LoVo (cell line): ENCODE measurements around the gene PIK3R5.
"Not testable (repeated sequence)": the region's sequence is repeated elsewhere in the genome, so short reads cannot be mapped to it uniquely, and the experiment has no call there.

Source experiments
- DNase-seq: peaks from one replicate; pipeline ENCODE4 v3.0.0-alpha.2; 2016; ENCODE audit warnings: low spot score

Gene PIK3R5

DNA sequence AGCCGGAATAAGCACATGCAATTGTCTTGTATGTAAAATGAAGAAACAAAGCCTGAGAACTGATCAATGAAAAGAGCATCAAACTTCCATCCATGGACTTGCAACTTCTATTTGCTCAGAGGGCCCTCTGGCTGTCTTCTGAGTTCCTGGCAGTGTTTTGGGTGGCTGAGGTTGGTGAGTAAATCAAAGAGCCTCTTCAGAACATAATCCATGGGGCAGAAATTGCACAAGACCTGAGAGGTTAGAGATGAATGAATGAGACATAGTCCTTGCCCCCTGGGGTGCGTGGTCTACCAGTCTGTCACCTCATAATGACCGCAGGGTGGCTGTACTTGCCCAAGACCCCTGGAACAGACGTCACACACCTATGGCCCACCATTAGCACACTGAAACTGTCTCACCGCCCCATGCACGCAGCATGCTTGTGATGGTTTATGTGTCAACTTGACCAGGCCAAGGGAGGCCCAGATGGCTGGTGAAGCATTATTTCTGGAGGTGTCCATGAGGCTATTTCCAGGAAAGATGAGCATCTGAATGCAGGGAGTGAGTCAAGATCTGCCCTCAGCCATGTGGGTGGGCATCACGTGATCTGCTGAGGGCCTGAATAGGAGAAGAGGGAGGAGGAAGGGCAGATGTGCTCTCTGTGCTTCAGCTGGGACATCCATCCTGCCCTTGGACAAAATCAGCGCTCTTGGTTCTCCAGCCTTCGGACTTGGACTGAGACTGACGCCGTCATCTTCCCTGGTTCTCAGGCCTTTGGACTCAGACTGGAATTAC is 106.3 kb downstream of the PIK3R5 start:
- no peak for DNase-seq

DNA sequence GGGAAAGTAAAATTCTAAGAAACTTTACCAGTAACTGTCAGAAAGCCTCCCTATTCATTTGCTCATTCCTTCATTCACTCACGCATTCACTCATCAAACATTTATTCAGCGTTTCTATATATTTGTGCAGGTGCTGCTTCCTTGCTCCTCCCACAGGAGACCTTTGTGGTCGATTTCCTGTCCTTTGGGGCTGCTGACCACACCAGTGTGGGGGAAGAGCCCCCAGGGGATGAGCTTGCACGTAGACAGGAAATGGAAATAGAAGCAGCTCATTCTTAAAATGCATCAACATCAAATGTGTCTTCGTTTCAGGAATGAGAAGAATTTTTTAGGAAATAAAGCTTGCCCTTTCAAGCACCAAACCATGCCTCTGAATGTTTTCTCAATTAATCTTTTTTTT is 107.6 kb downstream of the PIK3R5 start:
- no peak for DNase-seq

DNA sequence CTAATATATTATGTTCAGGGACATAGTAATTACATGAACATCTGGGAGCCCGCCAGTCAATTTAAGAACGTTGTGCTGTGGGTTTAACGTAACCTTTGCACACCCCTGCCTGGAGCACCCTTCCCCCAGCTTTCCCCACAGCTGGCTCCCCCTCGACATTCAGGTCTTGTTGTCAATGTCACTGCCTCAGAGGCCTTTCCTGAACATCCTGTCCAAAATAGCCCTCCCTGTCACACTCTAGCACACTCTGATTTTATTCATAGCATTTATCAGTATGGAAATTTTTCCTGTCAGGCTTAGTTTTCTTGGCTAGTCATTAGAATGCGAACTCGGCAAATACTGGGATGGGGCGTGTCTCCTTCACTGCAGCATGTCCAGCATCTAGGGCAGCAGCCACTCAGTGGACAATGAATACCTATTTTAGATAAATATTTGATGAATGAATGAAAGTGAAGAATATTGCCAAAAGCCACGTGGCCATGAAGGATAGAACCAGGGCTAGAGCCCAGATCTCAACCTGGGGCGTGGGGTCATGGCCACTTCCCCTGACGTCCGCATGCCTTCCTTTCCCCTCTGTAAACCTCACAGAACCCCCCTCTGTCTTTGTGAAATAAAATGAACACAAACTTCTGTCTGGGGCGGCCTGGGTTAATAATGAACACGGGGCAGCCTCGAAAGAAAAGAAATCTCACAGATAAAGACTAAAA is 108.5 kb downstream of the PIK3R5 start:
- DNase-seq = no peak

DNA sequence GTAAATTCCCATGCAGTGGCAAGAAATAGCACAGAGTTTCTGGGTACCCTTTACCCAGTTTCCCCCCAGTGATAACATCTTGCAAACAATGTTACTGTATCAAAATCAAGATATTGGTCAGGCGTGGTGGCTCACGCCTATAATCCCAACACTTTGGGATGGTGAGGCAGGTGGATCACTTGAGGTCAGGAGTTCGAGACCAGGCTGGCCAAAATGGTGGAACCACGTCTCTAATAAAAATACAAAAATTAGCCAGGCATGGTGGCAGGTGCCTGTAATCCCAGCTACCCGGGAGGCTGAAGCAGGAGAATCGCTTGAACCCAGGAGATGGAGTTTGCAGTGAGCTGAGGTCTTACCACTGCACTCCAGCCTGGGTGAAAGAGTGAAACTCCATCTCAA is 109.3 kb downstream of the PIK3R5 start:
- not testable (repeated sequence) for DNase-seq

DNA sequence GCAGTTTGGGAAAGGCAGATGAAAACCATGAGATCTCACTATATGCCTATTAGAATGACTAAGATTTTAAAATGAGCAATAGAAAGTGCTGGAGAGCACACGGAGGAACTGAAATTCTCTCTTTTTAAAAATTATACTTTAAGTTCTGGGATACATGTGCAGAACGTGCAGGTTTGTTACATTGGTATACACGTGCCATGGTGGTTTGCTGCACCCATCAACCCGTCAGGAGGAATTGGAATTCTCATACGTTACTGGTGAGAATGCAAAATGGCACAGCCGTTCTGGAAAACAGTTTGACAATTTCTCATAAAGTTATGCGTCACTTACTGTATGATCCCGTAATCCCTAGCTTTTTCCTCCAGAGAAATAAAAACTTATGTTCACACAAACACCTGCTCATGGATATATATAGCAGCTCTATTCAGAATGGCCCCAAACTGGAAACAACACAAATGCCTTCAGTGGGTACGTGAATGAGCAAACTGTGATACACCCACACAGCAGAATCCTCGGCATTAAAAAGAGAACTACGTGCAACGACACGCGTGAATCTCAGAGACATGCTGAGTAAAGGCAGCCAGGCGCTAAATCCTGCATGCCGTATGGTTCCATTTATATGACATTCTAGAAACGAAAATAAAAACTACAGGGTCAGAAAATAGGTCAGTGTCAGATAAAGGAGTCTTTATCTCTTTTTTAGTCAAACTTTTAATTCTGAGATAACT is 109.9 kb downstream of the PIK3R5 start:
- no peak for DNase-seq

DNA sequence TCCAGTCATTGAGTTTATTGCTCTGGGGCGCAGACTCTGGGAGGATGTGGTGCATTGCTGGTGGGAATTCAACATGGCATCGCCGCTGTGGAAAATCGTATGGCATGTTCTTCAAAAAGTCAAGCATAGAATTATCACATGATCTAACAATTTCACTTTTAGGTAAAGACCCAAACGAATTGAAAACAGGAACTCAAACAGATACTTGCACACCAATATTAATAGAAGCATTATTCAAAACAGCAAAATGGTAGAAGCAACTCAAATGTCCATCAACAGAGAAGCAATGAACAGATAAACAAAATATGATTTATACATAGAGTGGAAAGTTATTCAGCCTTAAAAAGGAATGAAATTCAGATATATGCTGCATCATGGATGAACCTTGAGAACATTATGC is 113.9 kb downstream of the PIK3R5 start:
- DNase-seq = no peak

DNA sequence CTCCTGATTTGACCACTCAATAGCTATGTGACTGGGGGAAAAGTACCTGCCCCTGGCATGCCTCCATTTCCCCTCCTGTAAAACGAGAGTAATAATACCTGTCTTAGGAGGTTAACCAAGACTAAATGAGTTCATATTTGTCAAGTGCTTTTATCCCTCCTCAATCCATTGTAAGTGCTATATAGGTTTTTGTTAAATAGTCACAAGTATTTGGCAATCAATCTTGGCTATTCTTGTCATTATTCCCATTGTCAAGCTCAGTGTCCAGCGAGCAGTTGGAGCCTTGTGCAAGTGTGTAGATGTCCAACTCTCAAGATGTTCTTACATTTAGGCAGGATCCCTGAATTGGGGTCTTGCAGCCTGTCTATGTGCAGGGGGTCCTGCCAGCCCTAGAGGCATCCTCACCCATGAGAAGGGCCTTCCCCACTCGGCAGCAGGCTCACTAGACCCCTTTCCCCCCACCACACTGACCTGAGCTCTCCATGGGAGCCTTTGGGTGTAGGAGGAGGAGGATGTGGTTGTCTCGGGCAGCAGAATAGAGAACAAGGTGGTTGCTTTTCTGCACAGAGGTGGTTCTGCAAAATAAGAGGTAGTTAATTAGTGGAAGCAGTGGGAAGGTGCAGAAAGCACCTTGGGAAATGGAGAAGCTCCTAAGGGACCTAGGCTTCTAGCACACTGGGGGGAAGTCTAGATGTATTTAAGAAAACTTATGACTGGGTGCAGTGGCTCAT is 116.0 kb downstream of the PIK3R5 start:
- DNase-seq = no peak

DNA sequence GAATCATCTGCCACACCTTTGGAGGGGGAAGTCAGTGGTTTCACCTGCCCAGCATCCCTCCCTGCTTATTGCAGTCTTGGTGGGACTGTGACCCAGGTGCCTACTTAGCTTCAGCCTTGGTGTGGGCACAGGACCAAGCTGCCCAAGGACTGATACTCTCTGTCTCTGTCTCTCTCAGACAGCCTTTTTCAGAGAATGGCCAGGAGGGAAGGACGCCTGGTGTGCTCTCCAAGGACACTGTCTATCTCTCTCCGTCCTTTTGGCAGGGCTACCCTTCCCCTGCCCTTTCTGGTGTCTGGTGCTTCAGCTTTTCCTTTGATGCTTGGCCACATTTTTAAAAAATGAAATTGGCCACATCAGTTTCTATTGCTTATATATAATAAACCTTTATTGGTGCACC is 117.6 kb downstream of the PIK3R5 start:
- no peak for DNase-seq

DNA sequence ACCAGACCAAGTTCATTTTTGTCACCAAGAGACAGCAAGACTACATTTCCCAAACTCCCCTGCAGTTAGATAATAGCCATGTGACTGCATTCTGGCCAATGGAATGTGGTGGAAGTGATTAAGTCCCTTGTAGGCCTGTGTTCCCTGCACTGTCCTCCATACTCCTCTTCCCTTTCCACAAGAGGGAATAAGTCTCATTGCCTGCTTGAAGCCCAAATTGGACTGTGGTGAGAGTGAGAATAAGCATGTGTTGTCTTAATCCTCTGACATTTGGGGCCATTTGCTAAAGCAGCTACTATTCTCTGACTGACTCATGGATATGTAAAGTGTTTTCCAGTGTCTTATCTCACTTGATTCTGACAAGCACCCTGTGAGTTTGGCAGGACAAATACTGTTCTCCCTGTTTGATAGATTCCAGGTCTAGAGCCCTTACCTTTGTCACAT is 118.7 kb downstream of the PIK3R5 start:
- DNase-seq = no peak

DNA sequence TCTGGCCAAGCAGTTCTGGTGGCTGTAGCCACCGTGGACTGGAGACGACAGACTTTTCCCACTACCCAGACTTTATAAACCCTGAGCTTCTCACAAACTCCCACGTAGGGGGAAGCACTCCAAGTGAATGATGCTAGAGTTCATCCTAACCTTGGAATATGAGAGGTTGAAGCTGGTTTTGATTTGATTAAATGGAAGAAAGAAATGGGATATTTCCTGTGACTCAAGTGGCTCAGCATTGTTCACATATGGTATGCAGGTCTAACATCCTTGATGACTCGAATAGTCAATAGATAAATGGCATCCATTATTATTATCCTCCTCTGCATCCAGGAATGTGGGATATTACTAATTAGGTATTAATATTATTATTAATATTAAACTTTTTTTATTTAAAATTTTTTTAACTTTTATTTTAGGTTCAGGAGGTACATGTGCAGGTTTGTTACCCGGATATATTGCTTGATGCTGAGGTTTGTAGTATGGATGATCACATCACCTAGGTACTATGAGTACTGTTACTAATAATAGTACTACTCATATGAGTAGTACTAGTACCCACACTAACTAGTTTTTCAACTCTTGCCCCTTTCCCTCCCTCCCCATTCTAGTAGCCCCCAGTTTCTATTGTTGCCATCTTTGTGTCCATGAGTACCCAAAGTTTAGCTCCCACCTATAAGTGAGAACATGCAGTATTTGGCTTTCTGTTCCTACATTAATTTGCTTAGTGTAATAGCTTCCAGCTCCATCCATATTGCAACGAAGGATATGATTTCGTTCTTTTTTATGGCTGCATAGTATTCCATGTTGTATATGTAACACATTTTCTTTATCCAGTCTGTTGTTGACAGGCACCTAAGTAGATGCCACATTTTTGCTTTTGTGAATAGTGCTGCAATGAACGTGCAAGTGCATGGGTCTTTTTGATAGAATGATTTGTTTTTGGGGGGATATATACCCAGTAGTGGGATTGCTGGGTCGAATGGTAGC is 121.0 kb downstream of the PIK3R5 start:
- no peak for DNase-seq

DNA sequence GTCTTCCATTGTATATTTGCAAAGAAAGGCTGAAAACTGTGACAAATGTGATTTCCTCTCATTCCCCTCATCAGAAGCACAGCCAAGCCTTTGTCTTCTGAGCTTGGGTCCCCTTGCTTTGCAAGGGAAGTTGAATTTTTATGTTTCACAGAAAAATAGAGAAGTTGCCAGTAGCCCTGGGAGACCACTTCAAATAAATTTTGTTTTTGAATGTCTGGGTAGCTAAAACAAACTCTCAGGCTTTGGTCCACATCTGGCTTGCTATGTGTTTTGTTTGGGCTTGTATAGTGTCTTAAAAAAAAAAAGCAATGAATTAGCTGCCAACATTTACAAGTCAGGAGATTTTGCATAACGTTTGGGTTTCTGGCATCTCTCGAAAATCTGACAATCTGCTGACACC is 122.2 kb downstream of the PIK3R5 start:
- no peak for DNase-seq

DNA sequence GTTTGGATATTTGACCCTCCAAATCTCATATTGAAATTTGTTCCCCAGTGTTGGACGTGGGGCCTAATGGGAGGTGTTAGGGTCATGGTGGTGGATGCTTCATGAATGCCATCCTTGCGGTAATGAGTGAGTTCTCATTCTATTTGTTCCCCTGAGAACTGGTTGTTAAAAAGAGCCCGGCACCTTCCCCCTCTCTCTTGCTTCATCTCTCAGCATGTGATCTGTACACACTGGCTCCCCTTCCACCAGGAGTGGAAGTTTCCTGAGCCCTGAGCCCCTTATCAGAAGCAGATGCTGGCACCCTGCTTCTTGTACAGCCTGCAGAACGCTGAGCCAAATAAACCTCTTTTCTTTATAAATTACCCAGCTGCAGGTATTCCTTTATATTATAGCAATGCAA is 123.7 kb downstream of the PIK3R5 start:
- DNase-seq = no peak

DNA sequence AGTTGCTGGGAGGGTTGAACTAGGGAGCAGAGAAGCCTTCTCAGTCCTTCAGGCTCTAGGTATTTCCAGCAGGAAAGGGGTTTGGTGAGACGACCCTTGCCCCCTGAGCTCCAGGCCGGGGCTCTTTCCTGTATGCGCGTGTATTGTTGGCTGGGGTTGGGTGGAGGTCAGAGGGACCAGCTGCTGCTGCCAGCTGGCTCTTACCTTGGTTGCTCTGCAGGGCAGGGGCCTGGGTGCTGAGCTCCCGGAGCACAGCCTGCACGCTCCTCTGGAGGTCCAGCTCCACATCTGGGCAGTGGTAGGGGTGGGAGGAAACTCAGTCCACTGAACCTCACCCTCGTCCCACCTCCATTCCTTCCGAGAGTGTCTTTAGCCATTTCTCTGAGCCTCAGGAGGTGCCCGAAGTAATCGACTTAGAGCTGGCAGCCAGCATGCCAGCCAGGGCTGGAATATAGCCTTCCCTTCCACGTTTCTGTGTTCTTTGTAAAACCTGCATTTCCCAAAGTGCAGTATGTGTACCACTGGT is 126.0 kb downstream of the PIK3R5 start:
- DNase-seq = no peak

DNA sequence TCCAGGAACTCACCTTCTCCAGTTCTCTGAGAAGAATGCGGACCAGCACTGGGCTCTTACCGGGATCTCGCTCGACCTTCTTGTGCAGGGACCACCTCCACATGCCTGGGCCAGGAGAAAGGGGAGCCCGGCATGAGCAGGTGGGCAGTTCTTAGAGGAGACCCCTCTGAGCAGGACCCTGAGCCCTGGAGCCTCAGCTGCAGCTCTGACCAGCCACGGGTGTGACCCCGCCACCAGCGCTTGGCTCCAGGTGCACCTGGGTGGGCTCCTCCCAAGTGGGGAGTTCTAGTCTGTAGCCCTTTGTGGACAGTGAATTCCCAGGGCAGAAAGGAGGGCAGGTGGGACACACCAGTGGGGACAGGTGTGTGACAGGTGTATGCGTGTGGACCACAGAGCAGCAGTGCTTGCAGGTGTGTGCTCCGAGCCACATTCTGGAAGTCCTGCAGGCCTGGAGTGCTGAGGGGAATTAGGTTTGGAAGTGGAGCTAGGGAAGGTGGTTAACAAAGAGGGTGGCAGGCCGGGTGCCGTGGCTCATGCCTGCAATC is 126.9 kb downstream of the PIK3R5 start:
- DNase-seq = no peak

DNA sequence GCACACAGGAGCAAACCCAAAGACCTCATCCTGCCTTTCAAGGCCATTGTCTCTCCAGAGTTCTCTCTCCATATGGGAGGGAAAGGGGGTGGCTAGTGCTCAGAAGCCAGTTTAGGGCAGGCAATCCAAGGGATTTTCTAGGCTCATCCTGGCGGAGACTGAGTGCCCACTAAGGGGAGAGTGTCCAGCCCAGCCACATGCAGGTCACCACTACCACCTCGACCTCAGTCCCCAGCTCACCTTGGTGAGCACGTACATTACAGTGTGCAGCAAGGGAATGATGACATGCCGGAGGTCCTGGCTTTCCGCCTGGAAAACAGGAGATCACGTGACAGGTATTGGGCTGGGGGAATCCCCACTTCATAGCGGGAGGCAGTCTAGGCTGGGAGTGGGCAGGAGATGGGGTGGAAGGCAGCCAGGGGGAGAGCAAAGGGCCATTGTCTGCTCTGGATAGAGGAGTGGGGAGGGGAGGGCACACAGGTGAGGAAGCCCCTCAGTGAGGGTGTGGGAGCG is 127.9 kb downstream of the PIK3R5 start:
- no peak for DNase-seq

DNA sequence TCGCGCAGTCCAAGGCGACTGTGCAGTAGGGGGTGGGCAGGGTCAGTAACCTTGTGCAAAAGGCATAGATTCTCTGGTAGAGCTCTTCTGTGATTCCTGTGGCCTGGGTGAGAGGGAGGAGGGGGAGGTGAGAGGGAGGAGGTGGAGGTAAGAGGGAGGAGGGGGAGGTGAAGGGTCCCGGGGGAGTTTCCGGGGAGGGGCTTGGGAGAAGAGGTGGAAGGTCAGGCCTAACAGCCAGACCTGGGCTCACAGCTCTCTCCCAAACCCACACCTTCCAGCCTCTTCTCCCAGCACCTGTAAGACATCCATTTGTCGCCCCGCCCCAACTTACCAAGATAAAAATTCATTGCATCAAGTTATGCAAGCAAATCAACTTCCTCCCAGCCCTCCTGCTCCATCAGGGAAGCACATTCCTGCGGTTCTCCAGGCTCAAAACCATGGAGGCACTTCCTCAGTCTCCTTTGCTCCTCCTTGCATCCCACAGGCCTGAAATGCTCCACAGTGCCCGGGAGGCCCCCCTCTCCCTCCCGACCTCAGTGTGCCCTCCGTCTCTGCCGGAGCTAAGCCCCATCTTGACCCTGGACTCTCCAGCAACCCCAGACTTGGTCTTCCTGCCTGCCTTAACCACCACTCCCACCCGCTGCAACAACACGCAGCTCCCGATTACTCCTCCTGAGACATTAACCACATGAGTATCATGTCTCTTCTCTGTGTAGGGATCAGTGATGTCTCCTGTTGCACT is 128.5 kb downstream of the PIK3R5 start:
- no peak for DNase-seq

DNA sequence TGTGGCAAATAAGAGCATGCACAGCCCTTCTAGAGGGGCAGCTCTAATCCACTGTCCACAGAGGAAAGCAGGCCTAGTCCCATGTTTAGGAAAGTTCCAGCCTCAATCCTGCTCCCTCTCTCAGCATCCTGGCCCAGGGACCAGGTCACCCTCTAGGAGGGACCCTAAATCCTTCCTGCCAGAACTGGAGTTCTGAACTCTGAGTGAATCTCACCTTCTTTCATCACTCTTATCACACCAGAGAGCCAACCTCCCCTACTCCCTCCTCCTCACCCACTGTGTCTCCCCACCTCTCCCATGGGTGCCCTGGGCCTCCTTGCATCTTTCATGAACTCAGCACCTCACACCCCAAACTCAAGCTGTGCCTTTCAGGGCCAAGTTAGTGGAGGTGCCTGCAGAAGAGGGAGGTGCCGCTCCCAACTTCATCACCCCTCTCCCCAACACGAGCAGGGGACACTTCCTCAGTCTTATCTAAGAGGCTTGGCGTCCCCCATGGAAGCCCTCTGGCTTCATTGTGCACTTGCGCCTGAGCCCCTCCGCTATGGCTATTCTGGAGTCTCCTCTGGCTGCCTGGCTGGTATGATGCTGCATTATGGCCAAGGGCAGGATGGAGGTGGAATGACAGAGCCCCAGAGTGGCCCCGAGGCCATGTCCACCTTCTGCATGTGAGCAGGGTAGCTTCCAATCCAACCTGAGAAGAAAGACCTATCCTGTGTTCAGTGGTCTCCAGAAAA is 129.7 kb downstream of the PIK3R5 start:
- DNase-seq = no peak

DNA sequence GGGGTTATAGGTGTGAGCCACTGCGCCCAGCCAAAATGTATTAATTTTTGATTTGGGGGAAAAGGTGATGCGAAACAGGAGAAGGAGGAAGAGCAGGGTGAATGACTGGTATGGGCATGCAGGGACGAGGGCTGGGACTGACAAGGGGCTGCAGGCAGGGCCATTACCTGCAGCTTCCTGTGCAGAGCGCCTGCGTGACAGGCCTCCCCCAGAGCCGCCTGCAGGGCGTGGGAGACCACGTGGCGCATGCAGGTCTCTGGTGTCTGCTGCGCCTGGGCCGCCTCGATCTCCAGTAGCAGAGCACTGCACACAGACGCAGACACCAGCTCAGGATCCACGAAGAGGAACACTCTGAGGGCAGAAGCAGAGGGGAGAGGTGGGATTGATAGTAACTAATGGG is 130.4 kb downstream of the PIK3R5 start:
- DNase-seq = no peak
